Activated naive CD8-positive, alpha-beta T cell treated with anti-CD3 and anti-CD28 coated beads, Interleukin-2, amount 10 ng/mL, durations not matched to agents 7 days and 5 days (primary cell): Measurements from ENCODE around the gene RALGAPA2. TPM values are rescaled to one million over a fixed set of nuclear protein-coding genes. Genes with fewer than 3 reads are reported as not detected.

Source experiments
- ATAC-seq: fragments of 150-1000 bp; cut with Tn5 transposase; one replicate; pipeline ENCODE4 v1.10.0; 2021; ENCODE audit warnings: low read depth, moderate library complexity
- POLR2A ChIA-PET: fragments of 350-600 bp; sonication (Branson Sonifier 250); formaldehyde crosslinking; loops from one replicate; lab custom pipeline; 2021; ENCODE audit warnings: antibody characterized with exemption; lab: Charles Lee
- DNase-seq: peaks from one replicate; pipeline ENCODE4 v3.0.0; 2021
- H3K27ac Mint-ChIP-seq: one replicate; pipeline ENCODE4 v1.8.0; 2022; ENCODE audit warnings: mild to moderate bottlenecking, mixed read lengths
- H3K27me3 Mint-ChIP-seq: one replicate; pipeline ENCODE4 v1.8.0; 2022; ENCODE audit warnings: mild to moderate bottlenecking, moderate library complexity, mixed read lengths
- H3K36me3 Mint-ChIP-seq: one replicate; pipeline ENCODE4 v1.8.0; 2021; ENCODE audit warnings: mild to moderate bottlenecking, mixed read lengths
- H3K4me1 Mint-ChIP-seq: one replicate; pipeline ENCODE4 v1.8.0; 2021; ENCODE audit warnings: mixed read lengths
- H3K4me3 Mint-ChIP-seq: one replicate; pipeline ENCODE4 v1.8.0; 2022; ENCODE audit warnings: mild to moderate bottlenecking, moderate library complexity, mixed read lengths
- H3K9me3 Mint-ChIP-seq: one replicate; pipeline ENCODE4 v1.8.0; 2021; ENCODE audit warnings: mixed read lengths
- total RNA-seq, 2 experiments: library from RNA; stranded (reverse); gene quantifications; one replicate each; pipeline ENCODE4 v1.2.3, GENCODE V29; 2021

RALGAPA2 gene
- total RNA-seq, 2 experiments from 2014 or later, result 25.1 to 28.6 TPM

- POLR2A ChIA-PET, result no interaction called here
- H3K4me1 Mint-ChIP-seq, result peaks cover 15% of the 10 kb centered on the region
- peaks cover 18% of the 10 kb centered on the region for H3K36me3 Mint-ChIP-seq
- ATAC-seq, result no peak
- DNase-seq, result no peak
- H3K27me3 Mint-ChIP-seq, result no peaks in the 10 kb centered on the region
- H3K9me3 Mint-ChIP-seq, result no peaks in the 10 kb centered on the region
- H3K27ac Mint-ChIP-seq, result peak overlapping the region; percentile 35
- H3K4me3 Mint-ChIP-seq, result peak overlapping the region; percentile 16
Measured at GRCh38 chr20:20603339-20603990, 109.0 kb downstream of the RALGAPA2 start.

- H3K9me3 Mint-ChIP-seq, result no peaks in the 10 kb centered on the region
- no peaks in the 10 kb centered on the region for H3K36me3 Mint-ChIP-seq
- no peaks in the 10 kb centered on the region for H3K27me3 Mint-ChIP-seq
- DNase-seq (no peak), ATAC-seq (no peak)
- peaks cover 3% of the 10 kb centered on the region for H3K4me1 Mint-ChIP-seq
- POLR2A ChIA-PET, result no interaction called here
- H3K4me3 Mint-ChIP-seq, result no peak overlapping the region
- no peak overlapping the region for H3K27ac Mint-ChIP-seq
Measured at GRCh38 chr20:20597966-20598365, 114.5 kb downstream of the RALGAPA2 start.

GRCh38 chr20:20594171-20594530, 118.3 kb downstream of the RALGAPA2 start:
- Mint-ChIP-seq H3K9me3 (no peaks in the 10 kb centered on the region), H3K27ac (no peak overlapping the region), H3K4me1 (no peaks in the 10 kb centered on the region), H3K27me3 (no peaks in the 10 kb centered on the region), H3K36me3 (peaks cover 8% of the 10 kb centered on the region), H3K4me3 (no peak overlapping the region)
- DNase-seq (no peak), ATAC-seq (no peak)
- POLR2A ChIA-PET, result no interaction called here

GRCh38 chr20:20593447-20594170, 118.8 kb downstream of the RALGAPA2 start:
- H3K27me3 Mint-ChIP-seq, result no peaks in the 10 kb centered on the region
- DNase-seq, result no peak

GRCh38 chr20:20585146-20585545, 127.3 kb downstream of the RALGAPA2 start:
- H3K4me1 Mint-ChIP-seq, result peaks cover 7% of the 10 kb centered on the region
- DNase-seq (no peak), ATAC-seq (no peak)
- peaks cover 2% of the 10 kb centered on the region for H3K9me3 Mint-ChIP-seq
- no peak overlapping the region for H3K27ac Mint-ChIP-seq
- H3K27me3 Mint-ChIP-seq, result no peaks in the 10 kb centered on the region
- no peak overlapping the region for H3K4me3 Mint-ChIP-seq
- peaks cover 32% of the 10 kb centered on the region for H3K36me3 Mint-ChIP-seq
- POLR2A ChIA-PET, result no interaction called here

More at GRCh38 chr20:20593447-20594170, 118.8 kb downstream of the RALGAPA2 start:
- Mint-ChIP-seq H3K4me3 (no peak overlapping the region), H3K27ac (no peak overlapping the region), H3K9me3 (no peaks in the 10 kb centered on the region), H3K4me1 (no peaks in the 10 kb centered on the region), H3K36me3 (peaks cover 10% of the 10 kb centered on the region)
- ATAC-seq, result peak; percentile 26
- POLR2A ChIA-PET, result no interaction called here

GRCh38 chr20:20582734-20583133, 129.7 kb downstream of the RALGAPA2 start:
- H3K27ac Mint-ChIP-seq, result no peak overlapping the region
- H3K4me3 Mint-ChIP-seq, result no peak overlapping the region
- DNase-seq (no peak), ATAC-seq (no peak)
- peaks cover 2% of the 10 kb centered on the region for H3K9me3 Mint-ChIP-seq
- peaks cover 26% of the 10 kb centered on the region for H3K36me3 Mint-ChIP-seq
- POLR2A ChIA-PET, result no interaction called here
- H3K27me3 Mint-ChIP-seq, result no peaks in the 10 kb centered on the region
- H3K4me1 Mint-ChIP-seq, result peaks cover 11% of the 10 kb centered on the region

GRCh38 chr20:20580139-20580538, 132.3 kb downstream of the RALGAPA2 start:
- Mint-ChIP-seq H3K27ac (no peak overlapping the region), H3K9me3 (no peaks in the 10 kb centered on the region), H3K27me3 (no peaks in the 10 kb centered on the region), H3K4me1 (peaks cover 4% of the 10 kb centered on the region), H3K36me3 (peaks cover 17% of the 10 kb centered on the region), H3K4me3 (no peak overlapping the region)
- ATAC-seq, result no peak
- no peak for DNase-seq
- POLR2A ChIA-PET, result no interaction called here

GRCh38 chr20:20578838-20579237, 133.6 kb downstream of the RALGAPA2 start:
- no peak overlapping the region for H3K27ac Mint-ChIP-seq
- DNase-seq (no peak), ATAC-seq (no peak)
- H3K4me1 Mint-ChIP-seq, result peaks cover 6% of the 10 kb centered on the region
- H3K4me3 Mint-ChIP-seq, result no peak overlapping the region
- H3K36me3 Mint-ChIP-seq, result peaks cover 19% of the 10 kb centered on the region
- H3K27me3 Mint-ChIP-seq, result no peaks in the 10 kb centered on the region
- no peaks in the 10 kb centered on the region for H3K9me3 Mint-ChIP-seq
- POLR2A ChIA-PET, result no interaction called here

GRCh38 chr20:20573797-20574196, 138.6 kb downstream of the RALGAPA2 start:
- no peaks in the 10 kb centered on the region for H3K27me3 Mint-ChIP-seq
- H3K9me3 Mint-ChIP-seq, result no peaks in the 10 kb centered on the region
- DNase-seq (no peak), ATAC-seq (no peak)
- peaks cover 2% of the 10 kb centered on the region for H3K4me1 Mint-ChIP-seq
- peaks cover 14% of the 10 kb centered on the region for H3K36me3 Mint-ChIP-seq
- H3K4me3 Mint-ChIP-seq, result no peak overlapping the region
- POLR2A ChIA-PET, result no interaction called here
- no peak overlapping the region for H3K27ac Mint-ChIP-seq

- peaks cover 2% of the 10 kb centered on the region for H3K4me1 Mint-ChIP-seq
- H3K4me3 Mint-ChIP-seq, result no peak overlapping the region
- no peak overlapping the region for H3K27ac Mint-ChIP-seq
- POLR2A ChIA-PET, result no interaction called here
- no peaks in the 10 kb centered on the region for H3K27me3 Mint-ChIP-seq
- peaks cover 11% of the 10 kb centered on the region for H3K36me3 Mint-ChIP-seq
- ATAC-seq, result no peak
- no peak for DNase-seq
- H3K9me3 Mint-ChIP-seq, result no peaks in the 10 kb centered on the region
Measured at GRCh38 chr20:20571068-20571780, 141.2 kb downstream of the RALGAPA2 start.

GRCh38 chr20:20568604-20569205, 143.7 kb downstream of the RALGAPA2 start:
- no peaks in the 10 kb centered on the region for H3K4me1 Mint-ChIP-seq
- POLR2A ChIA-PET, result no interaction called here
- H3K27me3 Mint-ChIP-seq, result no peaks in the 10 kb centered on the region
- H3K9me3 Mint-ChIP-seq, result no peaks in the 10 kb centered on the region
- no peak overlapping the region for H3K4me3 Mint-ChIP-seq
- no peak overlapping the region for H3K27ac Mint-ChIP-seq
- DNase-seq, result no peak
- peaks cover 5% of the 10 kb centered on the region for H3K36me3 Mint-ChIP-seq
- ATAC-seq, result no peak

GRCh38 chr20:20567712-20568111, 144.7 kb downstream of the RALGAPA2 start:
- Mint-ChIP-seq H3K36me3 (peaks cover 5% of the 10 kb centered on the region), H3K4me1 (no peaks in the 10 kb centered on the region), H3K4me3 (no peak overlapping the region), H3K27me3 (no peaks in the 10 kb centered on the region), H3K27ac (no peak overlapping the region), H3K9me3 (no peaks in the 10 kb centered on the region)
- ATAC-seq, result no peak
- POLR2A ChIA-PET, result no interaction called here
- no peak for DNase-seq

- ATAC-seq (no peak), DNase-seq (no peak)
- Mint-ChIP-seq H3K27ac (no peak overlapping the region), H3K27me3 (no peaks in the 10 kb centered on the region), H3K4me1 (no peaks in the 10 kb centered on the region), H3K9me3 (no peaks in the 10 kb centered on the region), H3K4me3 (no peak overlapping the region), H3K36me3 (peaks cover 6% of the 10 kb centered on the region)
- POLR2A ChIA-PET, result no interaction called here
Measured at GRCh38 chr20:20566516-20566915, 145.9 kb downstream of the RALGAPA2 start.
